Endometrium (tissue), 2 donors: ENCODE measurements around the gene F3.

Experiments
- FAIRE-seq: peaks from 2 replicates; lab custom pipeline; 2012; peaks lifted over from hg19 to GRCh38; lab: Jason Lieb, UNC
- donor health status: control.
- donor health status: control.

F3 gene

GRCh38 chr1:94527447-94528031, 14.0 kb downstream of the F3 start:
- FAIRE-seq, result no peak

DNA sequence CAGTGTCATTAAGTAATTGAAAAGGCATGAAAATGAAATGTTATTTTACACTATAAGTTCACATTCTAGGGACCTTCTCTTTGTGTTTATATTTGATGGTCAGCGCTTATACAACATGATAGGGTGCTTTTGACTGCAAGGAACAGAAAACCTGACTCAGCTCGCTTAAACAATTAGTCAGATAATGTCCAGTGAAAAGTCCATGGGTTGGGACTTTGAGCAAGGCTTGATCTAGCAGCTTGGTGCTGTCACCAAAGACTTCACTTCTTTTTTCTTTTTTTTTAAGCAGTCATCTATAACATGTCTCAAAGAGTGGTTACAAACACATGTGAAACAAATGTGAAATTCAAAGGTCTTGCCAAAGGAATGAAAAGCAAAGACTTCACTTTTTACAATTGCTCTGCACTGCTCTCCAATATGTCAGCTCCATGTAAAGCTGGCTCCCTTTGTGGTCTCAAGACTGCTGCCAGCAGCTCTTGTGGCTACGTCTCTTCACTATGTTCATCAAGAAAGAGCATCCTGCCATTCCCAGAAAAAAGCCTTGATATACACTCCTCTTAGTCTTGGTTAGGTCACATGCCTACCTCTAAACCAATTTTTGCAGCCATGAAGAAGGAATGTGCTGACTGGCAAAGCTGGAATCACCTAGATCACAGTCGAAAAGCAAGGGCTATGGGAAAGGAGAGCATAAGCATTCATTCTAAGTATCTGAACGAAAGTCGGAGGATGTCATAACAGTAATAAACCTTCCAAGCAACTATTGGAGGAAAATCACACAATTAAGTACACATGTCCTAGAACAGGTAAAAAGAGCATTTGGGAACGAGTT, 15.2 kb downstream of the F3 start:
- no peak for FAIRE-seq

DNA sequence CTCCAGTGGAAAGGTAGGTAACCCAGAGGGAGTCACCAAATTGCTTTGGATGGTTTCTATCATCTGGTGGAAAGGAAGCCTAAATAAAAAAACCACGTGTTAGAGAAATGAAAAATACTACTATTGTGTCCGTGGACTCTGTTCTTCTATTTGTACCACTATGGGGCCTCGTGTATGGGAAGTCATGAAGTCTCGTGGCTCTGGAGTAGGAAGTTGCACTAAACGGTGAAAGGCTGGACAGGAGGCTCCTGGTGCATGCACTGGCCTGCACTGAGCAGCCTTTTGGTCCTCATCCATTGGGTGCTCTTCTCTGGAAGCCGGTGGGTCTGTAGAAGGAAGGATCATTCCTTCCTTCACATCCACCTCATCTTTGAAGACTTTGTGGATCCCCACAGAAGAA, 17.0 kb downstream of the F3 start:
- FAIRE-seq, result no peak

- FAIRE-seq, result peak; percentile 86
These were observed 19.3 kb downstream of the F3 start for GRCh38 chr1:94522304-94522703.

- FAIRE-seq, result no peak
These were observed 22.2 kb downstream of the F3 start for GRCh38 chr1:94519351-94519750.

DNA sequence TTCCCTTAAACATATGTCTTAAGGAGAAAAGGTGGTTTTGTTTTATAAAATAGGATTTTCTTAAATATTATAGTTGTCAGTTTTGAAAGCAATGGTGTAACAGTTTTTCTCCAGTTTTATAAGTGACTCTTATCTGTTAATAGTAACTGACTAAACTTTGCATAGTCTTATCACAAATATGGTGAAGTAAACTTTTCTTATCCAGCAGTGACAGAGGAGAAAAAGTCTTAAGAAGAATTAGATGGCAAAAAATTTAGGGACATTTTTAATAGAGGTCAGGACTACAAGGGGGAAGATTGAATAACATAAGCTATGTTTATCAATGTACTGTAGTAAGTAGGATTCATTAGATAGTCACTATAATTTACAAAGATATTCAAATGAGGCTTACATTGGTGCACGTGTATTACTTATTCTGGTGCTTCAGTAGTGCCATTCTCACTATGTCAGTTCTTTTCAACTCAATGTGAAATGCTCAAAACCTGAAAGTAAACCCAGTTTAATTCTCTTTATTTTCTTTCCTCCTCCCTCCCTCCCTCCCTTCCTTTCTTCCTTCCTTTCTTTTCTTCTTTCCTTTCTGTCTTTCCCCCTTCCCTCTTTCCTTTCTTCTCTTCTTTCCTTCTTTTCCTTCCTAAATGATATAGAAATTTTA, 26.1 kb downstream of the F3 start:
- FAIRE-seq, result no peak

GRCh38 chr1:94514095-94514727, 27.3 kb downstream of the F3 start:
- FAIRE-seq, result no peak

DNA sequence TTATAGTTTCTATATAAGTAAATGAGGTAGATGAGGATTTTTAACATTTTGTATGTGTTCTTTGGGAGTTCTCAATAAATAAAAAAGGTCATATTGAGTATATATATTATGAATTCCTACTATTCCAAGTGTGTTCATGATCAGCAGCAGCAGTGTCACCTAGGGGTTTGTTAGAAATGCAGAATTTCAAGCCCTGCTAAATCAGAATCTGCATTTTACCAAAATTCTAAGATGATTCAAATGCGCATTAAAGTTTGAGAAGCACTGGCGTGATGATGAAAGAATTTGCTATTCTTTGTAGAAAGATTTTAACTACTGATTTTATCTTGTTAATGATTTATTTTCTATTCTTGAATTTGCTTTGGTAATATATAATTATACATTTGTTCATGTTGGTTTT, 28.7 kb downstream of the F3 start:
- FAIRE-seq, result no peak

DNA sequence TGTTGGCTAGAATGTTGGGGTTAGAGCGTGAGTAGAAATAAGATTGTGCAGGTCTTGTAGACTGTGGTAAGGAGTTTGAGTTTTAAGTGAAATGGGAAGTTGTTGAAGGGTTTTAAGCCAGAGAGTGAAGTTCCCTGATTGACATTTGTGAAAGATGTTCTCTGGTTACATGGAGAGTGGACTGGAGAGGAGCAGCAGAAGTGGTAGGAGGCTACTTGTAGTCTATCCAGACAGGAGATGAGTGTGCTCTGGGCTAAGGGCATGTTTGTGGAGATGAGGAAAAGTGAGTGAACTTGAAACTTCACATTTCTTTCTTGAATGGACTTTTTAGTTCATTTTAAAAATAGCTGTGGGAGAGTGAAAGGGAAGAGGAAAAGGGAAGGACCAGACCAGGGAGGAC, 37.0 kb downstream of the F3 start:
- FAIRE-seq, result no peak

GRCh38 chr1:94503153-94503552, 38.4 kb downstream of the F3 start:
- no peak for FAIRE-seq

- no peak for FAIRE-seq
These were observed 39.6 kb downstream of the F3 start for GRCh38 chr1:94501935-94502334.

- FAIRE-seq, result no peak
These were observed 40.1 kb downstream of the F3 start for GRCh38 chr1:94501426-94501825.

DNA sequence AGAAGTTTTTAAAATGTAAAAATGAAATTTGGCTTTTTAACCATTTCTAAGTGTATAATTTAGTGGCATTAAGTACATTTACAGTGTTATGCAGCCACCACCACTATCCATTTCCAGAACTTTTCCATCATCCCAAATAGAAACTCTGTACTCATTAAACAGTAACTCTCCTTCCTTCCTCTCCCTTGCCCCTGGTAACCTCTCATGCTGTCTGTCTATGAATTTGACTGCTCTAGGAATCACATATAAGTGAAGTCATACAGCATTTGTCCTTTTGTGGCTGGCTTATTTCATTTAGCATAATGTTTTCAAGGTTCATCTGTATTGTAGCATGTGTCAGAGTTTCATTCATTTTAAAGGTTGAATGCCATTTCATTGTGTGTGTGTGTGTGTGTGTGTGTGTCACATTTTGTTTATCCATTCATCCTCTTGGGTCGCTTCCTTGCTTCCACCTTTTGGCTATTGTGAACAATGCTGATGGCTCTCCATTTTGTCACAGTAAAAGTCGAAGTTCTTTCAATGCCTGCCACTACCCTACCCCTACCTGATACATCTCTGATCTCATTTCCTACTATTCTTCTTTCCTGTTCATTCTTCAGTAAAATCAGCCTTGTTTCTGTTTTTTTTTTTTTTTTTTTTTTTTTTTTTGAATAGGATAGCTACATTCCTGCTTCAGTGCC, 45.3 kb downstream of the F3 start:
- FAIRE-seq, result no peak

DNA sequence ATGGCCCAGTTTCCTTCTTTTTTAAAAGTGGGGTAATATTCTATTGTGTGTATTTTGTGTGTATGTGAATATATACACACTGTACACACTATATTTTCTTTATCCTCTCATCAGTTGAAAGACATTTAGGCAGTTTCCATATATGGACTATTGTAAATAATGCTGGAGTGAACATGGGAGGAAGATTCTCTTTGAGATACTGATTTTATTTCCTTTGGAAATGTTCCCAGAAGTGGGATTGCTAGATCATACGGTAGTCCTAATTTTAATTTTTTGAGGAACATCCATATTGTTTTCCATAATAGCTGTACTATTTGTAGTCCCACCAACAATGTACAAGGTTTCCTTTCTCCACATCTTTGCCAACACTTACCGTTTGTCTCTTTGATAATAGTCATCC, 51.0 kb downstream of the F3 start:
- FAIRE-seq, result no peak

- FAIRE-seq, result no peak
These were observed 54.6 kb downstream of the F3 start for GRCh38 chr1:94486990-94487389.

GRCh38 chr1:94481473-94481933, 60.1 kb downstream of the F3 start:
- no peak for FAIRE-seq

- no peak for FAIRE-seq
These were observed 61.9 kb downstream of the F3 start for GRCh38 chr1:94479682-94480081.
